Endothelial cell of umbilical vein (primary cell): ENCODE measurements around the gene FAM156B. TPM values are rescaled to one million over a fixed set of nuclear protein-coding genes. Genes with fewer than 3 reads are reported as not detected.

Experiments used
- BruUV-seq: library from RNA; stranded (reverse); fragments of 400-500 nt; replicated peaks from 2 replicates; lab custom pipeline; 2021; lab: Mats Ljungman, UMichigan
- CTCF ChIA-PET: fragments of 300-600, 350-600 bp; sonication (Branson Sonifier 250); formaldehyde crosslinking; loops from one replicate; lab custom pipeline; 2021; ENCODE audit warnings: antibody characterized with exemption, inconsistent platforms; lab: Charles Lee
- POLR2A ChIA-PET: fragments of 300-600, 350-600 bp; sonication (Branson Sonifier 250); formaldehyde crosslinking; loops from one replicate; lab custom pipeline; 2021; ENCODE audit warnings: antibody characterized with exemption, inconsistent platforms; lab: Charles Lee
- DNase-seq: peaks from one replicate; pipeline ENCODE4 v3.0.0-alpha.2; 2011; ENCODE audit warnings: low read depth, low spot score
- FAIRE-seq: peaks from 2 replicates; lab custom pipeline; 2011; peaks lifted over from hg19 to GRCh38; lab: Jason Lieb, UNC
- H2AFZ ChIP-seq: 2 replicates; pipeline ENCODE4 v1.6.0; 2012; ENCODE audit warnings: low read depth, low read length, control low read depth, inconsistent platforms
- H3K27ac ChIP-seq: 2 replicates; pipeline ENCODE4 v1.5.1; 2011; ENCODE audit warnings: low read depth, mild to moderate bottlenecking, control low read depth, low read length, moderate library complexity; ENCODE audit not compliant: insufficient read depth
- H3K27me3 ChIP-seq, 2 experiments: 2 replicates each; pipeline versions ENCODE4 v1.6.0 to v1.6.1; 2011; ENCODE audit warnings: low read length in 2 of 2, mixed read lengths in 1 of 2; ENCODE audit not compliant: control insufficient read depth in 2 of 2, insufficient read depth in 2 of 2
- H3K36me3 ChIP-seq, 2 experiments: 2 replicates in 1 of 2; 3 replicates in 1 of 2; pipeline ENCODE4 v1.5.1; 2011; ENCODE audit warnings: low read length in 2 of 2, mild to moderate bottlenecking in 1 of 2, moderate library complexity in 1 of 2; ENCODE audit not compliant: control insufficient read depth in 2 of 2, insufficient read depth in 2 of 2; ENCODE audit errors: extremely low read depth in 1 of 2
- H3K4me1 ChIP-seq: 3 replicates; pipeline ENCODE4 v1.5.1; 2011; ENCODE audit warnings: mild to moderate bottlenecking, low read length; ENCODE audit not compliant: control insufficient read depth, insufficient read depth; ENCODE audit errors: extremely low read depth
- H3K4me2 ChIP-seq: 2 replicates; pipeline ENCODE4 v1.6.1; 2011; ENCODE audit warnings: low read length, control low read depth, mixed read lengths; ENCODE audit not compliant: insufficient read depth
- H3K4me3 ChIP-seq, 3 experiments: fragments of 200-600 bp in 1 of 3; sonication (generic), shearing (Covaris generic) in 1 of 3; replicated peaks in 1 of 3; 2 replicates each; pipeline ENCODE4 v1.5.1; 2011 to 2016; ENCODE audit warnings: control low read depth in 3 of 3, low read length in 3 of 3, mild to moderate bottlenecking in 2 of 3, inconsistent platforms in 1 of 3, low read depth in 1 of 3, moderate library complexity in 1 of 3; ENCODE audit not compliant: insufficient read depth in 1 of 3
- H3K79me2 ChIP-seq: 2 replicates; pipeline ENCODE4 v1.6.0; 2012; ENCODE audit warnings: low read length, inconsistent platforms; ENCODE audit not compliant: control insufficient read depth, insufficient read depth
- H3K9ac ChIP-seq: replicated peaks from 2 replicates; pipeline ENCODE3; 2011; ENCODE audit warnings: low read length, control low read depth; ENCODE audit not compliant: insufficient read depth; ENCODE audit errors: extremely low read depth
- H3K9me1 ChIP-seq: replicated peaks from 3 replicates; pipeline ENCODE4 v1.6.0; 2011; ENCODE audit warnings: mild to moderate bottlenecking, low read length; ENCODE audit not compliant: control insufficient read depth, insufficient read depth; ENCODE audit errors: extremely low read depth
- H3K9me3 ChIP-seq: replicated peaks from 2 replicates; pipeline ENCODE4 v1.5.1; 2012; ENCODE audit warnings: low read length, inconsistent platforms; ENCODE audit not compliant: control insufficient read depth, insufficient read depth
- H4K20me1 ChIP-seq: replicated peaks from 2 replicates; pipeline ENCODE3; 2011; ENCODE audit warnings: mild to moderate bottlenecking, low read length; ENCODE audit not compliant: control insufficient read depth, insufficient read depth; ENCODE audit errors: extremely low read depth
- CTCF ChIP-seq, 2 donors: IDR thresholded peaks; 1 replicate in 1 of 2; 2 replicates in 1 of 2; pipeline ENCODE4 v1.5.1; 2011; ENCODE audit warnings: low read length in 2 of 2, mild to moderate bottlenecking in 2 of 2, moderate library complexity in 2 of 2, control low read depth in 1 of 2, inconsistent platforms in 1 of 2, low read depth in 1 of 2; ENCODE audit not compliant: insufficient read depth in 1 of 2; ENCODE audit errors: extremely low read depth in 1 of 2
- EZH2 ChIP-seq: IDR thresholded peaks from 2 replicates; pipeline ENCODE4 v1.6.1; 2012; ENCODE audit warnings: borderline replicate concordance, low read depth, mild to moderate bottlenecking, moderate library complexity, low read length, inconsistent platforms; ENCODE audit not compliant: severe bottlenecking
- FOS ChIP-seq: IDR thresholded peaks from 2 replicates; pipeline ENCODE4 v1.6.1; 2011; ENCODE audit warnings: mild to moderate bottlenecking, low read length, moderate library complexity, borderline replicate concordance; ENCODE audit not compliant: insufficient read depth
- MYC ChIP-seq: IDR thresholded peaks from one replicate; pipeline ENCODE4 v1.6.1; 2011; ENCODE audit warnings: mild to moderate bottlenecking, low read depth, low read length
- POLR2A ChIP-seq: IDR thresholded peaks from 2 replicates; pipeline ENCODE4 v1.6.1; 2012; ENCODE audit warnings: low read depth, mild to moderate bottlenecking, control low read depth, low read length
- dilution Hi-C: fragments of 300-500 bp; cut with MboI; formaldehyde crosslinking; loops from one replicate; pipeline ENCODE4 v1.15.0; 2019; ENCODE audit warnings: low sequenced_read_pairs; ENCODE audit not compliant: extremely low pct_ligation_motif_present
- intact Hi-C: fragments of 100-400 bp; cut with micrococcal nuclease; formaldehyde crosslinking; loops from one replicate; pipeline ENCODE4 v1.10.0; 2022
- polyA plus RNA-seq, 4 experiments: library from polyadenylated mRNA; depleted of rRNA in 3 of 4; stranded (reverse) in 3 of 4; unstranded in 1 of 4; fragments of >200 nt; gene quantifications; 2 replicates each; pipeline versions ENCODE4 v1.2.1 to v1.2.3, GENCODE V29; 2011 to 2012; ENCODE audit warnings: missing spikeins in 1 of 4
- total RNA-seq: library from RNA; stranded (reverse); gene quantifications from 2 replicates; pipeline ENCODE4 v1.2.3, GENCODE V29; 2021

Gene FAM156B
- total and polyA plus RNA-seq, 2 donors (not counting 3 experiments of a cell fraction or from before 2014, with no cell fraction given) = 16.7 to 33.9 TPM

DNA sequence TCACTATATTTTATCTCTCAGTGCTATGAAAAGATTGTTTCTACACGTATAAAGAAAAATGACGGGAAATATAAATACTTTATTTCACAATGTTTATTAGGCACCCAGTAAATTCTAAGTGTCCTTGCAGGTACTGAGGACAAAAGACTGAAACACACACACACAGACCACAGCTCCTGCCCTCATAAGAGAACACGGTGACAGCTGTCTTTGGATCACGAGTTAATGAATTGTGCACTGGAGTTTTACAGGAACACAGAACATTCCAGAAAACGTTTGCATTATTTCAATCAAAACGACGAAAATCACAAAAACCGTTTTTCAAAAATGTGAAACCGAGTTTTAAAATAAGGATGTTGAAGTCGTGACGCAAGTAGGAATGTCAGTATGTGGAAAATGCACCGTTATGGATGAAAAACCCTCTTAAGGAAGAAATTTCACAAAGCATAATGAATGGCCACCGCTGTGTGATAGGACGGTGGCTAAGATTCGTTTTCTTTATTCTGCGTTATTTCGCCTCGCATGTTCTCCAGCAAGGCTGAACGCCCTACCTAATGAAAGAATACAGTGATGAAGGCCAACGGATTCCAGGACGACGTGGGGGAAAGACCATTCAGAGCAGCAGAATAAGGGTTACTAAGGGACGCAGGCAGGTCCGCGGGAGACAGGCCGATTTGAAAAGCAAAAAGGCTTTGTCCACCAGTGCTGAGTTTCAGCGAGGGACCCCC lies 37.0 kb downstream of the FAM156B start:
- BruUV-seq = TSS peak; percentile 67
- Histone ChIP-seq H3K27ac (peak overlapping the region; percentile 94), H3K4me3 (peak overlapping the region; percentile 37 to 90 (median 71)), H3K4me1 (peaks cover 6% of the 10 kb centered on the region), H4K20me1 (no peaks in the 10 kb centered on the region), H3K79me2 (no peaks in the 10 kb centered on the region), H3K9me3 (no peaks in the 10 kb centered on the region), H3K36me3 (no peaks in the 10 kb centered on the region), H3K27me3 (no peaks in the 10 kb centered on the region), H3K4me2 (peak overlapping the region; percentile 97), H3K9me1 (no peaks in the 10 kb centered on the region), H2AFZ (peak overlapping the region; percentile 98), H3K9ac (peak overlapping the region; percentile 94)
- DNase-seq (no peak), FAIRE-seq (peak; percentile 28)
- intact Hi-C loops (no loop called here), dilution Hi-C loops (no loop called here)
- TF ChIP-seq POLR2A (no peak), MYC (no peak), FOS (no peak), CTCF (IDR thresholded peaks at IDR 0.05; ENCODE audit: extremely low read depth in 1 of 2, insufficient read depth in 1 of 2, low read depth in 1 of 2, low read length in 2 of 2) (no peak), EZH2 (no peak)
- ChIA-PET POLR2A (no interaction called here), CTCF (interaction anchor here (0.9 kb wide), 1 partner anchor 11 kb away, joined by 5 read pairs; no protein-coding TSS in a partner anchor)
